Calu3 (cell line): ENCODE results near the gene EFHC2. TPM values are rescaled to one million over a fixed set of nuclear protein-coding genes. Genes with fewer than 3 reads are reported as not detected.
"Not testable (repeated sequence)": the region's sequence is repeated elsewhere in the genome, so short reads cannot be mapped to it uniquely, and the experiment has no call there.

Source experiments
- BruUV-seq: library from RNA; stranded (reverse); fragments of 400-500 nt; replicated peaks from 2 replicates; lab custom pipeline; 2021; lab: Mats Ljungman, UMichigan
- CTCF ChIA-PET: fragments of 300-600 bp; sonication (Branson Sonifier 250); formaldehyde crosslinking; loops from one replicate; lab custom pipeline; 2022; ENCODE audit warnings: antibody characterized with exemption; lab: Charles Lee
- DNase-seq: peaks from one replicate; pipeline ENCODE4 v3.0.0; 2022
- H3K27ac Mint-ChIP-seq: one replicate; pipeline ENCODE4 v1.8.0; 2022; ENCODE audit warnings: mixed read lengths; ENCODE audit not compliant: unreplicated experiment
- H3K27me3 Mint-ChIP-seq: one replicate; pipeline ENCODE4 v1.8.0; 2022; ENCODE audit warnings: mixed read lengths; ENCODE audit not compliant: unreplicated experiment
- H3K36me3 Mint-ChIP-seq: one replicate; pipeline ENCODE4 v1.8.0; 2022; ENCODE audit warnings: mild to moderate bottlenecking, moderate library complexity, mixed read lengths; ENCODE audit not compliant: insufficient read depth, unreplicated experiment
- H3K4me1 Mint-ChIP-seq: one replicate; pipeline ENCODE4 v1.8.0; 2022; ENCODE audit warnings: mild to moderate bottlenecking, low read depth, mixed read lengths; ENCODE audit not compliant: unreplicated experiment
- H3K4me3 Mint-ChIP-seq: one replicate; pipeline ENCODE4 v1.8.0; 2022; ENCODE audit warnings: mild to moderate bottlenecking, low read depth, moderate library complexity, mixed read lengths; ENCODE audit not compliant: unreplicated experiment
- H3K9me3 Mint-ChIP-seq: one replicate; pipeline ENCODE4 v1.8.0; 2022; ENCODE audit warnings: low read depth, mixed read lengths; ENCODE audit not compliant: unreplicated experiment
- CTCF ChIP-seq: fragments of 200-600 bp; IDR thresholded peaks from one replicate; pipeline ENCODE4 v1.8.0; 2022; ENCODE audit warnings: antibody characterized with exemption; ENCODE audit not compliant: unreplicated experiment
- intact Hi-C: fragments of 100-400 bp; cut with micrococcal nuclease; formaldehyde crosslinking; loops from one replicate; pipeline ENCODE4 v1.10.0; 2022; ENCODE audit not compliant: unreplicated experiment
- total RNA-seq: library from RNA; stranded (reverse); gene quantifications from 2 replicates; pipeline ENCODE4 v1.2.3, GENCODE V29; 2022

EFHC2 gene
- total RNA-seq, 1 experiment from 2014 or later = 1.7 TPM

DNA sequence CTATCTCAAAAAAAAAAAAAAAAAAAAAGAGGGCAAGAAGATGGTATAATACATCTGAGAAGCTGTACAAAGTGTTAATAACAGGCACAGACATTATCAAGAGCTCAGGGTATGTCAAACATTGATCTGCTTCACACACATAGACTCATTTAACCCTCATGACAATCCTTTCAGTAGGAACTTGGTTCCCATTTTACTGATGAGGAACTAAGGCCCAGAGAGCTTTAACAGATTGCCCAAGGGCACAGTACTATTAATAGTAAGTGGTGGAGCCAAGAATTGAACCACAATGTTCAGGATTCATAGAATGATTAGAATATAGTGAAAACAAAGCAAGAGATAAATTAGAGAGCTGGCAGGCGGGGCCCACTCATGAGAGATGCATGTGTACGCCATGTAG lies 154.4 kb downstream of the EFHC2 start:
- intact Hi-C loops = no loop called here
- CTCF ChIA-PET = interaction anchor here (0.6 to 0.8 kb wide), 3 partner anchors 16 to 211 kb away, joined by 3 to 4 read pairs (median 3); no protein-coding TSS in a partner anchor
- Mint-ChIP-seq H3K9me3 (no peaks in the 10 kb centered on the region), H3K27ac (no peak overlapping the region), H3K4me1 (no peaks in the 10 kb centered on the region), H3K36me3 (no peaks in the 10 kb centered on the region), H3K4me3 (no peak overlapping the region), H3K27me3 (no peaks in the 10 kb centered on the region)
- no peak for DNase-seq
- no peak for TF ChIP-seq CTCF
- no TSS peak for BruUV-seq

DNA sequence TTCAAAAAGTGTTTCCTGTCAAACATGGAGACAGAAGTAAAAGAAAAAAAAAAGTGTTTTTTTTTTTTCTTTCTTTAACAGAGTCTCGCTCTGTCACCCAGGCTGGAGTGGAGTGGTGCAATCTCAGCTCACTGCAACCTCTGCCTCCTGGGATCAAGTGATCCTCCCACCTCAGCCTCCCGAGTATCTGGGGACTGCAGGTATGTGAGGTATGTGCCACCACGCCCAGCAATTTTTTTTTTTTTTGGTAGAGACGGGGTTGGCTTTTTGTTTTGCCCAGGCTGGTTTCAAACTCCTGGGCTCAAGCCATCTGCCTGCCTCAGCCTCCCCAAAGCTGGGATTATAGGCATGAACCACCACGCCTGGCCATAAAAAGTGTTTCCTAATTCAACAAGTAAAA lies 155.6 kb downstream of the EFHC2 start:
- H3K27ac Mint-ChIP-seq, H3K4me1 Mint-ChIP-seq, BruUV-seq, H3K9me3 Mint-ChIP-seq, H3K4me3 Mint-ChIP-seq, H3K36me3 Mint-ChIP-seq, H3K27me3 Mint-ChIP-seq, intact Hi-C loops: not testable (repeated sequence)
- DNase-seq = peak; percentile 37
- CTCF ChIA-PET = interaction anchor here (0.7 to 1.2 kb wide), 2 partner anchors 10 to 35 kb away, joined by 3 to 4 read pairs; no protein-coding TSS in a partner anchor

DNA sequence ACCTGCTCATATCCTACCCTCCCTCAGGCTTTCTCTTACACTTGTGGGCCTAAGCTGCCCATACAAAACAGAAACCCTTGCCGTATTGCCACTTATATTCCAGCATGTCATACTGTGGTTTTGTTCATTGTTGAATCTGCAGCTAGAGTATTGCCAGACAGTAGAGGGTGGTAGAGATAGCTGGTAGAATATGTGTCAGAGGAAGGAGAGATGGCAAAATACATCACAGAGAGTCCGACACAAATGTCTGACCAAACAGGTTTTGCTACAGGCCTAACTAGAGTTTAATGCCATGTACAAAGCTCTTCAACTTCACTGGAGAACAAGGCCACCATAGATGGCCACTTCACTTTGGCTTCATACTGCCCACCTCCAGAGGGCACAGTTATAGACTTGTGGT lies 160.1 kb downstream of the EFHC2 start:
- no peaks in the 10 kb centered on the region for H3K36me3 Mint-ChIP-seq
- peak overlapping the region; percentile 39 for H3K27ac Mint-ChIP-seq
- BruUV-seq = no TSS peak
- peak; percentile 14 for TF ChIP-seq CTCF
- CTCF ChIA-PET = interaction anchor here (0.6 to 1.6 kb wide), 4 partner anchors 20 to 411 kb away, joined by 3 to 9 read pairs (median 6); no protein-coding TSS in a partner anchor
- H3K4me3 Mint-ChIP-seq = peak overlapping the region; percentile 19
- intact Hi-C loops = loop anchor here (1.0 kb wide), 1 partner anchor 61 kb away; no protein-coding TSS in a partner anchor
- no peaks in the 10 kb centered on the region for H3K9me3 Mint-ChIP-seq
- no peaks in the 10 kb centered on the region for H3K27me3 Mint-ChIP-seq
- H3K4me1 Mint-ChIP-seq = peaks cover 16% of the 10 kb centered on the region
- peak; percentile 21 for DNase-seq

DNA sequence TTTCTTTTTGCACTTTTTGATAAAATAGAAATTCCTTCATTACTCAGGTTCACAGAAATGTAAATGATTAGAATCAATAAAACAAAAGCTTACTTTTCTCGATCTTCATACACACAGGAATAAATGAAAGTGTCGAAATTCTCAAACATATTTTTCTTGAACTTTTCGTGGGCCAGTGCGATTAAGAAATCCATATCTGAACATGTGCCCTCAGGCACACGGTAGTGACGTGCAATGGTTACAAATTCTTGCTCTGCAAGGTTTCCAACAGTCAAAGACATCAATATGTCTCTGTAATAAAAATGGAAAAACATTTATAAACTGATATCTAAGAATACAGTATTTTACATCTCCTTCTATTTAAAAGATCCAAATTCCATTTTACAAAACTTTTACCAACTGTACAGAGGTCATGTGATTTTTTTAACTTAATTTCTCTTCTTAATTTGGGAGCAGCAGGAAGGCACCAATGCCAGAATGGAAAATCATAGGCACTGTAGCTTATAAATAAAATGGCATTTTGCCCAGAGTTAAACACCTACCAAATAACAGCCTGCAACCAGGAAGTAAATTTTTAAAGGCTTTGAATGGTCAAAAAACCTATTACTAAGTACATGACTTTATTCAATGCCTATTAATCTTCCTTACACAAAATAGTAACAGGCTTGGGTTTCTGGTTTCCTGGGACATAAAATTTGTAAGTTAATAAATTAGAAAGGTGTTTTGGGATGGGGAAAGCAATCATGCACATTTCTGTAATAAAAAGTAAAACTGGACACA lies 165.0 kb downstream of the EFHC2 start:
- Mint-ChIP-seq H3K36me3 (no peaks in the 10 kb centered on the region), H3K27ac (peak overlapping the region; percentile 58), H3K9me3 (peaks cover 5% of the 10 kb centered on the region), H3K4me1 (peaks cover 12% of the 10 kb centered on the region), H3K27me3 (no peaks in the 10 kb centered on the region), H3K4me3 (no peak overlapping the region)
- BruUV-seq = no TSS peak
- DNase-seq = peak; percentile 38
- TF ChIP-seq CTCF = no peak
- intact Hi-C loops = loop anchor here (10.0 kb wide), 1 partner anchor 204 kb away; the partner anchor contains the start of gene NDP
- CTCF ChIA-PET = interaction anchor here (1.0 kb wide), 1 partner anchor 9 kb away, joined by 4 read pairs; no protein-coding TSS in a partner anchor

GRCh38 chrX:44175455-44175854 lies 168.0 kb downstream of the EFHC2 start:
- no peak for DNase-seq
- BruUV-seq = no TSS peak
- H3K27me3 Mint-ChIP-seq = no peaks in the 10 kb centered on the region
- intact Hi-C loops = loop anchor here (10.0 kb wide), 1 partner anchor 201 kb away; the partner anchor contains the start of gene NDP
- H3K4me1 Mint-ChIP-seq = peaks cover 8% of the 10 kb centered on the region
- no peak overlapping the region for H3K4me3 Mint-ChIP-seq
- no peak for TF ChIP-seq CTCF
- H3K36me3 Mint-ChIP-seq = no peaks in the 10 kb centered on the region
- CTCF ChIA-PET = no interaction called here
- H3K9me3 Mint-ChIP-seq = peaks cover 5% of the 10 kb centered on the region
- no peak overlapping the region for H3K27ac Mint-ChIP-seq
